LNCaP clone FGC (cell line): Measurements from ENCODE around the gene PRDM16.

Experiments
- DNase-seq: peaks from one replicate; pipeline ENCODE4 v3.0.0-alpha.2; 2011; ENCODE audit warnings: low read depth
- H3K4me3 ChIP-seq: 2 replicates; pipeline ENCODE4 v1.5.1; 2011; ENCODE audit warnings: mild to moderate bottlenecking, low read depth, low read length, control low read depth
- CTCF ChIP-seq: IDR thresholded peaks from 2 replicates; pipeline ENCODE4 v1.5.1; 2012; ENCODE audit warnings: mild to moderate bottlenecking; ENCODE audit not compliant: control insufficient read depth, insufficient read depth; ENCODE audit errors: extremely low read depth

PRDM16 gene

GRCh38 chr1:3187415-3188149 lies 118.6 kb downstream of the PRDM16 start:
- no peak for DNase-seq
- H3K4me3 ChIP-seq = no peak overlapping the region
- no peak for TF ChIP-seq CTCF

- no peak for TF ChIP-seq CTCF
- DNase-seq = no peak
- no peak overlapping the region for H3K4me3 ChIP-seq
Measured at GRCh38 chr1:3188150-3188971, 119.4 kb downstream of the PRDM16 start.

GRCh38 chr1:3190256-3191041 lies 121.4 kb downstream of the PRDM16 start:
- DNase-seq = no peak
- no peak overlapping the region for H3K4me3 ChIP-seq
- no peak for TF ChIP-seq CTCF

- no peak for DNase-seq
- no peak for TF ChIP-seq CTCF
- H3K4me3 ChIP-seq = no peak overlapping the region
Measured at GRCh38 chr1:3192361-3192760, 123.4 kb downstream of the PRDM16 start.

- no peak for DNase-seq
- no peak for TF ChIP-seq CTCF
- H3K4me3 ChIP-seq = no peak overlapping the region
Measured at GRCh38 chr1:3192825-3193224, 123.8 kb downstream of the PRDM16 start.

- DNase-seq = no peak
- H3K4me3 ChIP-seq = no peak overlapping the region
- TF ChIP-seq CTCF = no peak
Measured at GRCh38 chr1:3193811-3194210, 124.8 kb downstream of the PRDM16 start.
